ENCODE data around the gene PIK3R1. TPM values are rescaled to one million over a fixed set of nuclear protein-coding genes. Genes with fewer than 3 reads are reported as not detected.

PIK3R1 gene
- total RNA-seq, 1 experiment from 2014 or later: 151 TPM

DNA sequence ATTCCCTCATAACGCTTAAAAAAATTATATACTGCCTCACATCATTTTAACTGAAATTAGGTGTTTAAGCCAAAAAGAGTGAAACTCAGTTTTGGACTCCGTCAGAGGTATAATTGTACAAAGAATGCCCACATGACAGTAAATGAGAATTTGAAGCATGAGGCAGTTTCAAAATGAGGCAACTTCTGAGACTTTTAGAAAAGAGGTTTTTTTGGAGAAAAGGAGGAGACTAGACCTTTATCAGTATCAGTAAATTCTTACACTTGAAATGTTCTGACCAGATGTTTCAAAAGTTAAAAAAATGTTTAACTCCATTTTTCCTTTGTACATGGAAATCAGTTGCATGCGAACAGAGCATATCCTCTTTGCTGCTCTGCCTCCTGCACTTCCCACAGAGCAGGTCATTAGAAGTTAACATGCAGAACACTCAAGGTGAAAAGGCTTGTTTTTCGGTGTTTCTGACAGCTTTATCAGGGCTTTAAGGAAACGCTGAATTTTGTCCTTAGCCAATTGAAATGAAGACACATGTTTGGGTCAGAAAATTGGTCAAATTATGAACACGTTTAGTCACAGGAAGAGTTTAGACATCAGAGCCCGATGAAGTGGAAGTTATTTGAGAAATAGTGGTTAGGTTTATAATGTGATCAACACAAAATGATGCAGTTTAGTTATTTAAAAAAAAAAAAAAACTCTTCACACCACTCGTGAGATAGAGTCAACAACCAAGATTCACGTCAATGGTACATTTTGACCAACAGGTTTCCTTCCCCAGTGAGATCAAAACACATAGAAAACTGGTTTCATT lies 59.5 kb downstream of the PIK3R1 start:
- TF ChIP-seq, protein P1, sequence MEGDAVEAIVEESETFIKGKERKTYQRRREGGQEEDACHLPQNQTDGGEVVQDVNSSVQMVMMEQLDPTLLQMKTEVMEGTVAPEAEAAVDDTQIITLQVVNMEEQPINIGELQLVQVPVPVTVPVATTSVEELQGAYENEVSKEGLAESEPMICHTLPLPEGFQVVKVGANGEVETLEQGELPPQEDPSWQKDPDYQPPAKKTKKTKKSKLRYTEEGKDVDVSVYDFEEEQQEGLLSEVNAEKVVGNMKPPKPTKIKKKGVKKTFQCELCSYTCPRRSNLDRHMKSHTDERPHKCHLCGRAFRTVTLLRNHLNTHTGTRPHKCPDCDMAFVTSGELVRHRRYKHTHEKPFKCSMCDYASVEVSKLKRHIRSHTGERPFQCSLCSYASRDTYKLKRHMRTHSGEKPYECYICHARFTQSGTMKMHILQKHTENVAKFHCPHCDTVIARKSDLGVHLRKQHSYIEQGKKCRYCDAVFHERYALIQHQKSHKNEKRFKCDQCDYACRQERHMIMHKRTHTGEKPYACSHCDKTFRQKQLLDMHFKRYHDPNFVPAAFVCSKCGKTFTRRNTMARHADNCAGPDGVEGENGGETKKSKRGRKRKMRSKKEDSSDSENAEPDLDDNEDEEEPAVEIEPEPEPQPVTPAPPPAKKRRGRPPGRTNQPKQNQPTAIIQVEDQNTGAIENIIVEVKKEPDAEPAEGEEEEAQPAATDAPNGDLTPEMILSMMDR (IDR thresholded peaks at IDR 0.05; ENCODE audit: unreplicated experiment): no peak
- ChIA-PET POLR2A (interaction anchor here (0.6 to 1.6 kb wide), 5 partner anchors 10 to 1113 kb away, joined by 3 to 7 read pairs (median 3); no protein-coding TSS in a partner anchor), CTCF (interaction anchor here (0.6 to 1.1 kb wide), 4 partner anchors 12 to 1006 kb away, joined by 3 to 6 read pairs (median 4); no protein-coding TSS in a partner anchor)
- no peaks in the 10 kb centered on the region for H3K9me3 Mint-ChIP-seq (ENCODE audit: unreplicated experiment)
- H3K27me3 Mint-ChIP-seq (ENCODE audit: insufficient read depth, unreplicated experiment): no peaks in the 10 kb centered on the region
- BruUV-seq (replicated peaks): TSS peak; percentile 16
- H3K4me3 Mint-ChIP-seq (ENCODE audit: unreplicated experiment): no peak overlapping the region
- intact Hi-C loops (cut with micrococcal nuclease): no loop called here
- H3K36me3 Mint-ChIP-seq (ENCODE audit: insufficient read depth, unreplicated experiment): peaks cover 100% of the 10 kb centered on the region
- peaks cover 63% of the 10 kb centered on the region for H3K4me1 Mint-ChIP-seq (ENCODE audit: insufficient read depth, unreplicated experiment)
- H3K27ac Mint-ChIP-seq (ENCODE audit: low read depth, unreplicated experiment): peak overlapping the region; percentile 16
- no peak for DNase-seq (ENCODE audit: unreplicated experiment)

DNA sequence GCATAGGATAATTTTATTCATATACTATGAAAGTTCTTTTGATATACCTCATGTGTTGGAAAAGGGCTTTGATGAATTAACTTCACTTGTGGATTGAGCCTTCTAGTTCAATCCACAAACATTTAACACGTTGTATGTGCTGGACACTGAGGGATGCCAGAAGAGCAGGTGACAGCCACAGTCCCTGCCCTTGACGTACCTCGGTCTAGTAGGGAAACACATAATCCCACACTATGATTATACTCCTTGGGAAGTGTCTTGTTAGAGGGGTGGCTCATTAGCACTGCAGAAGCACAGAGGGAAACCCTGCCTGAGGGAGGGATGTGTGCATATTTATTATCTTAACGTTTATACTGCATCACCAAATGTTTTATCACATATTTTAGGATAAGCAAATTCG lies 61.2 kb downstream of the PIK3R1 start:
- Mint-ChIP-seq H3K36me3 (ENCODE audit: insufficient read depth, unreplicated experiment) (peaks cover 100% of the 10 kb centered on the region), H3K27ac (ENCODE audit: low read depth, unreplicated experiment) (peak overlapping the region; percentile 85), H3K4me3 (ENCODE audit: unreplicated experiment) (no peak overlapping the region), H3K9me3 (ENCODE audit: unreplicated experiment) (no peaks in the 10 kb centered on the region), H3K27me3 (ENCODE audit: insufficient read depth, unreplicated experiment) (no peaks in the 10 kb centered on the region), H3K4me1 (ENCODE audit: insufficient read depth, unreplicated experiment) (peaks cover 47% of the 10 kb centered on the region)
- CTCF ChIA-PET: interaction anchor here (0.8 kb wide), 1 partner anchor 172 kb away, joined by 3 read pairs; no protein-coding TSS in a partner anchor
- POLR2A ChIA-PET: interaction anchor here (0.6 to 1.6 kb wide), 4 partner anchors 22 to 1031 kb away, joined by 3 read pairs; partner anchors contain the start of gene PIK3R1
- intact Hi-C loops (cut with micrococcal nuclease): no loop called here
- TF ChIP-seq, protein P1 (IDR thresholded peaks at IDR 0.05; ENCODE audit: unreplicated experiment): no peak
- no TSS peak for BruUV-seq (replicated peaks)
- no peak for DNase-seq (ENCODE audit: unreplicated experiment)

DNA sequence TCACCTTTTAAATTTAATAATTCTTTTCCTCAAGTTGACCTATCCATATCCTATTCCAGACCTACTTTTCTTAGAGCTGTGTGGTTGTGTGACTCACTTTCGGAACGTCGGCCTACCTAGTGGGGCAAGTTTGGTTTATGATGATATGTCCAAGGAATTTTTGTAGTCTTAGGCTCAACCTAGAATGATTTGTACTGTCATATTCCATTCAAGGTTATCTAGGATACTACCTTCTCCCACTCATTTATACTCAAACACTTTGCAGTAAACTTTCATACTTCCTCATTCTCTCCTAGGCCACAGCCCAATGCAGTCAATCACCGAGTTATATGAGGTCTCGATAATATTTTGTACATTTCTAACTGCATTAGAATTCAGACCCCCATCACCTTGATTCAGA lies 61.9 kb downstream of the PIK3R1 start:
- no TSS peak for BruUV-seq (replicated peaks)
- intact Hi-C loops (cut with micrococcal nuclease): no loop called here
- no peaks in the 10 kb centered on the region for H3K9me3 Mint-ChIP-seq (ENCODE audit: unreplicated experiment)
- H3K36me3 Mint-ChIP-seq (ENCODE audit: insufficient read depth, unreplicated experiment): peaks cover 100% of the 10 kb centered on the region
- POLR2A ChIA-PET: interaction anchor here (1.3 kb wide), 1 partner anchor 1031 kb away, joined by 3 read pairs; no protein-coding TSS in a partner anchor
- H3K27me3 Mint-ChIP-seq (ENCODE audit: insufficient read depth, unreplicated experiment): no peaks in the 10 kb centered on the region
- H3K4me3 Mint-ChIP-seq (ENCODE audit: unreplicated experiment): no peak overlapping the region
- DNase-seq (ENCODE audit: unreplicated experiment): peak; percentile 57
- CTCF ChIA-PET: interaction anchor here (0.7 kb wide), 1 partner anchor 131 kb away, joined by 3 read pairs; no protein-coding TSS in a partner anchor
- peaks cover 46% of the 10 kb centered on the region for H3K4me1 Mint-ChIP-seq (ENCODE audit: insufficient read depth, unreplicated experiment)
- H3K27ac Mint-ChIP-seq (ENCODE audit: low read depth, unreplicated experiment): peak overlapping the region; percentile 85
- TF ChIP-seq, protein P1 (IDR thresholded peaks at IDR 0.05; ENCODE audit: unreplicated experiment): no peak

- no TSS peak for BruUV-seq (replicated peaks)
- ChIA-PET CTCF (interaction anchor here (0.6 to 1.1 kb wide), 4 partner anchors 20 to 728 kb away, joined by 3 to 5 read pairs (median 4); no protein-coding TSS in a partner anchor), POLR2A (interaction anchor here (0.7 to 1.7 kb wide), 4 partner anchors 8 to 64 kb away, joined by 3 to 5 read pairs (median 4); partner anchors contain the start of gene PIK3R1)
- Mint-ChIP-seq H3K27me3 (ENCODE audit: insufficient read depth, unreplicated experiment) (no peaks in the 10 kb centered on the region), H3K9me3 (ENCODE audit: unreplicated experiment) (no peaks in the 10 kb centered on the region), H3K4me1 (ENCODE audit: insufficient read depth, unreplicated experiment) (peaks cover 27% of the 10 kb centered on the region), H3K27ac (ENCODE audit: low read depth, unreplicated experiment) (no peak overlapping the region), H3K36me3 (ENCODE audit: insufficient read depth, unreplicated experiment) (peaks cover 100% of the 10 kb centered on the region), H3K4me3 (ENCODE audit: unreplicated experiment) (no peak overlapping the region)
- TF ChIP-seq, protein P1 (IDR thresholded peaks at IDR 0.05; ENCODE audit: unreplicated experiment): no peak
- DNase-seq (ENCODE audit: unreplicated experiment): no peak
- intact Hi-C loops (cut with micrococcal nuclease): no loop called here
Observed at GRCh38 chr5:68279984-68280383, 64.4 kb downstream of the PIK3R1 start.

Data from MCF 10A (cell line).